Putamen (tissue), 1 donor: ENCODE measurements around the gene DNPEP.
"Not testable (repeated sequence)": the region's sequence is repeated elsewhere in the genome, so short reads cannot be mapped to it uniquely, and the experiment has no call there.

ENCODE experiments used
- DNase-seq: peaks from one replicate; pipeline ENCODE4 v3.0.0-alpha.2; 2016; ENCODE audit warnings: low spot score

DNPEP gene

GRCh38 chr2:219401606-219402005 is 13.9 kb upstream of the DNPEP start:
- DNase-seq: no peak

DNA sequence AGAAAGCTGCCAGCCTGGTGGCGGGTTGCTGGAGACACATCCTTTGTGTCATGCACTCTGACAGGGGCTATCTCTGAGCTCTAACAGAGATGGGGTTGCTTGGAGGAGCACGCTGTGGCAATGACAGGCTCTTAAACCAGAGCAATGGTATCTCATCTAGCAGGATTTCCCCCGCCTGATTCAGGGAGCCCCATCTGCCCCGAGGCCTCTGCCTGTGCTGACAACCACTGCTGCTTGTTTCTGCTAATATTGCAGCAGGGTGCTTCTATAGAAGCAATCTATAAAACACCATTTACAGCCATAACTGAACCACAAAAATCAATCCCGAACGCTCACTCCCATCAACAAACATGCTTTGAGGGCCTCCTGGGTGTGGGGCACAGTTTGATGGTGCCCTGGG is 12.8 kb upstream of the DNPEP start:
- no peak for DNase-seq

- no peak for DNase-seq
These were observed 12.2 kb upstream of the DNPEP start for GRCh38 chr2:219399716-219400478.

GRCh38 chr2:219398721-219399363 is 11.1 kb upstream of the DNPEP start:
- no peak for DNase-seq

DNA sequence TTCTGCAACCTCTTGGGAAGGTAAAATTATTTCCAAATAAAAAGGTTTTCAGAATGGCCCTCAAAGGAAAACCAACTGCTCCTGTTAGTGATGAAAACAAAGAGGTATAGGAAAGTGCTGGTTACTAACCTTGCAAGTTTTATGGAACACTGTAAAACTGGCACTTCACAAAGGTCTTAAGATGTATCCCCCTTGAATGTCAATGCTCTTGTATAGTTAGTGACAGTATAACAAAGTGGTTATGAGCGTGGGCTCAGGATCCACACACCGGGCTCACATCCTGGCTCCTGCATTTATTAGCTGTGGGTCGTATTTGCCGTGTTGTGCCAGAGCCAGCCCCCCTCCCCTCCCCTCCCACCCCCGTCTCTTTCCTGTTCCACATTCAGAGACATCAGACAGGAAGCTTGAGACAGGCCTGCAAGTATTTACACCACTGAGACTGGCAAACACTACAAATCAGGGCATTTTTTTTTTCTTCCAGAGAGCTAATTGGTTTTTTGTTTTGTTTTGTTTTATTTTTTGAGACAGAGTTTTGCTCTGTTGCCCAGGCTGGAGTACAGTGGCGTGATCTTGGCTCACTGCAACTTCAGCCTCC is 9.2 kb upstream of the DNPEP start:
- no peak for DNase-seq

DNA sequence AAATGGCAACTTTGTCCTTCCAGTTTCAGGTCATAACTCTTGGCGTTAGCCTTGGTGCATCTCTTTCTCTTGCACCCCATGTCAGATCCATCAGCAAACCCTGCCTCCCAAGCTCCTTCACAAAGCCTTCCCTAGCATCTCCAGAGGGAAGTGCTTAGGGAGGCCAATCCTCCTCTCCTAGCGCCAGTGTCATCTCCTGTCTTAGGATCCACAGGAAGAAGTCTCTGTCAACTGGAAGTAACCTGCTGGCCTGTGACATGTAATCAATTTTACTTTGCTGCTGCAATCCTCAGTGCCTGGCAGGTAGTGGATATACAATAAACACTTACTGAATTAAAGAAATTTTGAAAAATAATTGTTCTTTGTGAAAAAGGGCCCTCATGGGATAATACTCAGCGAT is 7.9 kb upstream of the DNPEP start:
- no peak for DNase-seq

DNA sequence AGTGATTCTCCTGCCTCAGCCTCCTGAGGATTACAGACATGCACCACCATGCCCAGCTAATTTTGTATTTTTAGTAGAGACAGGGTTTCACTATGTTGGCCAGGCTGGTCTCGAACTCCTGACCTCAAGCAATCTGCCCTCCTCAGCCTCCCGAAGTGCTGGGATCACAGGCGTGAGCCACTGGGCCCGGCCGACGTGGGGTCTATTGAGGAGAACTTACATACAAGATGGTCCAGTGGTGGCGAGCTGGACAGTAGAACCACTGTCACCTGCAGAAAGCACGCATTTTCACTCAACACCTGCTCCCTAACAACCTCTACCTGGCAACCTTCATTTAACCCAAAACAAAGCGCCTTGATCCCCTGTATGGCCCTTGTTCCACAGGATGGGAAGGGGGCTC is 7.3 kb upstream of the DNPEP start:
- not testable (repeated sequence) for DNase-seq

GRCh38 chr2:219392754-219393153 is 5.0 kb upstream of the DNPEP start:
- DNase-seq: no peak

DNA sequence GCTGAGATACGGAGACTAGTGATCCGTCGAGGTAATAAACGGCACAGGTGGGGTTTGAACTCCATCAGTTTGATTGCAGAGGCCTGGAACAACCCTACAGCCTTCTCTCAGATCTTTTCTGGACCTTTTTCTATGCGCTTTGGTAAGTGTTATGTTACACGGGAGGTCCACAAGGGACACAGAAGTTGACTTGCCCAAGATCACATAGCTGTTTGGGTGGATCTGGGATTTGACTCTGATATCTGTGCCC is 1.1 kb upstream of the DNPEP start:
- DNase-seq: no peak

DNA sequence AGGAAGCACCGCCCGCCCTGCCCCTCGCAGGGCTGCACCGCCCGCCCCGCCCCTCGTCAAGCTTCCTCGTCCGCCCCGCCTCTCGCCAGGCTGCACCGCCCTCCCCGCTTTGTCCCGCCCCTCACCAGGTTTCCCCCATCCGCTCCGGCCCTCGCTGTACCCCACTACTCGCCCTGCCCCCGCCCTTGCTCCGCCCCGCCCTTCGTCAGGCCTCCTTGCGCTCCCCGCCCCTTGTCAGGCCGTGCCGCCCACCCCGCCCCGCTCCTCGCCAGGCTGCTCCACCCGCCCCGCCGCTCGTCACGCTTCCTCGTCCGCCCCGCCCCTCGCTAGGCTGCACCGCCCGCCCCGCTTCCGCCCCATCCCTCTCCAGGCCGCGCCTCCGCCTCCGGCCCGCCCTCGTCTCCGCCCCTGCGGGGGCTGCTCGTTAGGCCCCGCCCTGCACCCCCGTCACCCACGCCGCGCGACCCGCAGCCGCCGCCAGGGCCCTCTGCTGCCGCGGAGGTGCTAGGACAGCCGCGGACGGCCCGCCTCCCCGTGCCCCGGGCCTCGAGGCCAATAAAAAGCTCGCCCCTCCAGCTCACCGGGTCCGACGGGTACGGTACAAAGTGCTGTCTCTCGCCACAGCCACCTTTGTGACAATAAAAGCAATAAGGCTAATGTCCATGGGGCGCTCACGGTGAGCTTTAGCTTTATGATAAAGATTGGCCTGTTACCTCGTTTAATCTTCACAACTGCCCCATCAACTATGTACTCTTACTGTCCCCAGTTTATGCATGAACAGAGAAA is 602 bp upstream of the DNPEP start:
- DNase-seq: peak; percentile 98

DNA sequence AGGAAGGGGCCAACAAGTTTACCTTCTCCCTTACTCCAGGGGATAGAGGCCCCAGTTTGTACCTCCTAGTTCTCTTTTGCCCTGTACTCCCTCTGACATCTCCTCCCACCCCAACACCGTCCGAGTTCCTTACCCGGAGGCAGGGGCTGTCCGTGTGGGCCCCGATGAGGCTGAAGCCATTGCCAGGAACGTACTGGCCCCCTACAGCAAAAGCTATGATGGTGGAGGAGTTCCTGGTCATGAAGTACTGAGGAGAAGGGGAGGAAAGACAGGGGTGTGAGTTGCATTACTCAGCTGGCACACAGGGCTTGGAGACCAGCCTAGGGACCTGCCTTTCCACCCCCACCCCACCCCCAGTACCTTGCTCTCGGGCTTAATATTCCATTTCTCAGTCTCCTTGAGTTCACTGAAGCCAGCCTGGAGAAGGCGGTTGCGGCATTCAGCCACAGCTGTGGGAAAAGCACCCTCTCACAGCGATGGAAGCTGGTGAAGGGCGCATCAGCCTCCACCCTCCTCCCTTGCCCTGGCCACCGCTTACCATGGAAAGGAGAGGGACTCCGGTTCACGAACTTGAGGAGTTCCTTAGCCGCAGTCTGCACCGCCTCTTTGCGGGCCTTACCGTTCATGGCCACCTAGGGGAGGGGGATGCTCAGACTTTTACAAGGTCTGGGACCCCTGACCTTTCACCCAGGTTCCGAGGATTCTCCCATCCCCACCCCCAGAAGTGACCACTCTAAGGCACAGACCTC is 1.0 kb downstream of the DNPEP start:
- no peak for DNase-seq

DNA sequence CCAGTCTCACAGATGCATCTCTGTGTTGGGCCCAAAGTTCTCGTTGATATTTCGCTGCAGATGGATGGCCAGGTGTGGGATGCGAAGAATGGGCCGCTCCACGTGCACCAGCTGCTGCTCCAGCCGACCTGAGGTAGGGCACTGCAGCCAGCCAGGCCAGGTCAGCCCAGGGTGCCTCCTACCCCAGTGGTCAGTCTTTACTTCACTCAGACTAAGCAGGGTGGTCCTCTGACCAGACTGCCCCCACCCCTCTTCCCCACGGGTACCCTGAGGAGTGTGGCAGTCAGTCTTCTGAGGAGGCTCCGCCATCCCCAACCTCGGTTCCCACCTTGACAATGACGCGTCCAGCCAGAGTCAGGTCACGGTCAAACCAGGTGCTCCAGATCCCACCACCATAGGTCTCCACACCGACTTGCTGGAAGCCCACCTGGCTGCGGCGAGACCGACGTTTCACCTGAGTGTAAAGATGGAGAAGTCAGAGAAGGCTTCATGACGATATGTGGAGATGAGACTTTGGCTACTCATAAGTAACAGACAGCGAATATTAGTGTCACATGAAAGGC is 1.7 kb downstream of the DNPEP start:
- DNase-seq: no peak

DNA sequence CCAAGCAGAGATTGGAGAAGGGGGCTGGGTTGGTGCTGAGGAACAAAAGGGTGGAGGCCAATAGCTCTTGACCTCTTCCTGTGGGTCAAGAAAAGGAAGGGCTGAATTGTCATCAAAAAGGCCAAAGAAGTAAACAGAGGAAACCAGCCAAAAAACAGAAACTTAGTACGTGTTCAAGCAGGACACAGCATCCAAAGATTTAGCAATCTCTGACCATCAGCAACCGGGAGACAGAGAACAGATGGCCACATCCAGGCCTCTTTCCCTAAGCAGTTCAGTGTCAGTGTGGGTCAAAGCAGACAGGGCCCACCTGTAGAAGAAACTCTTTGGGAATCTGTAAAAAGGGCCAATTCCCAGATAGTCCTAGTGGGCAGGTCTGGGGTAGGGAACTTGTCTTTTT is 2.9 kb downstream of the DNPEP start:
- DNase-seq: no peak

- no peak for DNase-seq
These were observed 3.5 kb downstream of the DNPEP start for GRCh38 chr2:219384083-219384713.

DNA sequence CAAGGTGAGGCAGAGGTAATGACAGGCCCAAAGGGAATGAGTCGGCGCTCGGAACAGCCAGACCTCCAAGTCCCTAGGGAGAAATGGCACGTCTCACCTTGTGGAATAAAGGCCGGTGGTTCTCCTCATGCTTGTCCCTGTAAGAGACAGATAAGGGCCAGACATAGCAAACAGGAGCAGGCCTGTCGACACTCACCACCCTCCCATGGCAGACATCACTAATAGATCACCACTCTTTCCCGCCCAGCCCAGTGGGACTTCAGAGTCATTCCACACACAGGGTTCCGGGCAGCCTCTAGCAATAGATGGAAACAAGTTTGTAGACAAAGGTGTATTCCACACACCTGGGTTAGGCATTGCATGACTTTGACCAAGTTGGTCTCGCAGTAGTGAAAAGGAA is 6.3 kb downstream of the DNPEP start:
- DNase-seq: no peak

DNA sequence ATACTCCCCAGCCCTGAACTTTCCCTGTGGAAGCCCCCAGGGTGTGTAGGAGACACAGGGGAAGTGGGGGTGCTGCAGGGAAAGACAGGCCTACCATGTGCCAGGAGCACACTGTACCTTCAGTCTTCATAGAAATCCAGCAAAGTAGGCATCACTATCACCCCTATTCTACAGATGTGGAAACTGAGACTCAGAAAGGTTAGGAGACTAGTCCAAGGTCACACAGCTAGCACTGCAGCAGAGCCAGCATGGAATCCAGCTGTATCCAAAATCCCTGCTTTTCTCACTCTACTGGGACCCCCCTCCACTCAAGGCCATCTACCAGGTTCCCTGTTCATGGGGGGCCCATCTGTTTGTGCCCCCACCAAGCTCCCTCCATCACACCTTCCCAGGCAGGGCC is 6.8 kb downstream of the DNPEP start:
- DNase-seq: no peak

- DNase-seq: no peak
These were observed 9.4 kb downstream of the DNPEP start for GRCh38 chr2:219378163-219378851.

DNA sequence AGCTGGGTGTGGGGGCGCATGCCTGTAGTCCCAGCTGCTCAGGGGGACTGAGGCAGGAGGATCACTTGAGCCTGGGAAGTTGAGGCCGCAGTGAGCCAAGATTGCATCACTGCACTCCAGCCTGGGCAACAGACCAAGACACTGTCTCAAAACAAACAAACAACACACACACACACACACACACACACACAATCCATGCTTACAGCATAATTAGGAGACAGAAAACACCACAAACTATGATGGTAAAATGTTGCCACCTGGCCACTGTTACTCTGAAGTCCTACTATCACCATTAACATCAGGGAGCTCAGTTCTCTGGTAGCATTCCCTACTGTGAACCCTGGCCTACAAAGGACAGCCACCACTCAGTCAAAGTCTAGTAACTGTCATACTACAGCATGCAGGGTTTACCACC is 18.3 kb downstream of the DNPEP start:
- no peak for DNase-seq

- no peak for DNase-seq
These were observed 19.0 kb downstream of the DNPEP start for GRCh38 chr2:219368690-219369191.

DNA sequence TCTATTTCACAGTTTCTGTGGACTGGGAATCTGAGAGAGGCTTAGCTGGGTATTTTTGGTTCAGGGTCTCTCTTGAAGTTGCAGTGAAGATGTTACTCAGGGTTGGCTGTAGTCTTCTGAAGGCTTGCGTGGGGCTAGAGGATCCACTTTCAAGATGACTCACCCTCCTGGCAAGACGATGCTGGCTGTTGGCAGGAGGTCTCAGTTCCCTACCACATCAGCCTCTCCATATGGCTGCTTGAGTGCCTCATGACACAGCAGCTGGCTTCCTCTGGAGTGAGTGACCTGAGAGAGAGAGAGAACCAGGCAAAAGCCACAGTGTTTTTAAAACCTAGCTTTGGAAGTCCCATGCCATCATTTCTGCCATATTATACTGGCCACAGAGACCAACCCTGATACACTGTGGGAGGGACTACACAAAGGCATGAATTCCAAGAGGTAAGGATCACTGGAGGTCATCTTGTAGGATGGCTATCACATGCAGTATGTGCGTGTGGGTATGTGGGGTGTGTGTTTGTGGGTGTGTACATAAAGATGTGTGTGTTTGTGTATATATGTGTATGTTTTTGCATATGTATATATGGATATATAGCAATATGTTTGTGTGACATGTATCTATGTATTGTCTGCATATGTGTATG is 25.1 kb downstream of the DNPEP start:
- no peak for DNase-seq
